Measurements from ENCODE around the gene ARHGAP26. TPM values are rescaled to one million over a fixed set of nuclear protein-coding genes. Genes with fewer than 3 reads are reported as not detected.

The ARHGAP26 gene
- total and polyA plus RNA-seq, 10 donors = 4.2 to 148 (median 55.5) TPM

DNA sequence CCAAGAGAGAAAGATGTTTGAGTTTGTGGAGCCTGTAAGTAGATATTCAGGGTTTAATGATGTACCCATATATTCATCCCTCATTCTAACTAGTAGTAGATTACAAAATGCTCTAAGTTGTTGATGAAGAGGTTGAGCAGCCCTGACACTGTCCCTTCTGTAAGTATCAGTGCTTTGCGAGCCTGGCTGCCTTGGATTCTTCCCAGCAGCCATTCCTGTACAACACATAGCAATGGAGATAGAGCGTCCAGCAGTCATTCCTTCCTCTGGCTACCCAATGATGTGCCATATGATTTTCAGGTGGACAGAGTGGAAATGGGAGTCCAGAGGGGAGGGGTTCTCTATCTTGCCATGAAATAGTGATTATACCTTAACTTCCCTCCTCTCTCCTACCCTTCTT lies 124.1 kb downstream of the ARHGAP26 start:
- intact Hi-C loops (cut with DNase I; ENCODE audit: low total_unique reads) = no loop called here
- Histone ChIP-seq H3K4me1 (no peaks in the 10 kb centered on the region), H3K36me3 (peaks cover 0 to 53% (median 12%) of the 10 kb centered on the region in 6 donors), H3K4me3 (no peak overlapping the region), H3K27me3 (replicated peaks in 1 of 7) (no peaks in the 10 kb centered on the region), H3K27ac (no peak overlapping the region), H3K9me3 (no peaks in the 10 kb centered on the region)
- no peak for DNase-seq
- no peak for TF ChIP-seq POLR2AphosphoS5 (IDR thresholded peaks at IDR 0.05)
- TF ChIP-seq, protein P1, sequence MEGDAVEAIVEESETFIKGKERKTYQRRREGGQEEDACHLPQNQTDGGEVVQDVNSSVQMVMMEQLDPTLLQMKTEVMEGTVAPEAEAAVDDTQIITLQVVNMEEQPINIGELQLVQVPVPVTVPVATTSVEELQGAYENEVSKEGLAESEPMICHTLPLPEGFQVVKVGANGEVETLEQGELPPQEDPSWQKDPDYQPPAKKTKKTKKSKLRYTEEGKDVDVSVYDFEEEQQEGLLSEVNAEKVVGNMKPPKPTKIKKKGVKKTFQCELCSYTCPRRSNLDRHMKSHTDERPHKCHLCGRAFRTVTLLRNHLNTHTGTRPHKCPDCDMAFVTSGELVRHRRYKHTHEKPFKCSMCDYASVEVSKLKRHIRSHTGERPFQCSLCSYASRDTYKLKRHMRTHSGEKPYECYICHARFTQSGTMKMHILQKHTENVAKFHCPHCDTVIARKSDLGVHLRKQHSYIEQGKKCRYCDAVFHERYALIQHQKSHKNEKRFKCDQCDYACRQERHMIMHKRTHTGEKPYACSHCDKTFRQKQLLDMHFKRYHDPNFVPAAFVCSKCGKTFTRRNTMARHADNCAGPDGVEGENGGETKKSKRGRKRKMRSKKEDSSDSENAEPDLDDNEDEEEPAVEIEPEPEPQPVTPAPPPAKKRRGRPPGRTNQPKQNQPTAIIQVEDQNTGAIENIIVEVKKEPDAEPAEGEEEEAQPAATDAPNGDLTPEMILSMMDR (IDR thresholded peaks at IDR 0.05 in 8 of 11, conservative IDR thresholded peaks at IDR 0.05 in 3 of 11) = no peak
- TF ChIP-seq POLR2A (IDR thresholded peaks at IDR 0.05) = no peak
- WGBS, 5 donors = 93 to 100% (median 98%) methylated on average over 2 of the region's 2 CpGs

DNA sequence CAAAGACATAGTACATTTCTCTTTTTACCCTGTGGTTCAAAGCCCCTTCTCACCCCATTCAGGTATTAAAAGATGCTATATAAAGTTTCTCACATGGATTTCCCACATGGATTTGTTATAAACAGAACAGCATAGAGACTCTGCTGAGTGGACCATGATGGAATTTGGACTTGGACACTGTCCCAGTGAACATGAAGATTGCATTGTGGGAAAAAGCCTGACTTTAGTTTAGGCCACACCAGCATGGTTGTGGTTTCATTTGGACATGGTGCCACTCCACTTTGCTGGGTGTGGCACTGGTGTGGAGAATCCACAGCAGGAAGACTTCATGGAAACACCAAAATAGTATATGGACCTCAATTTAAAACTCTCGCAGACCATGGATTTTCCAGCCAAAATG lies 124.6 kb downstream of the ARHGAP26 start:
- peaks cover 0 to 57% (median 12%) of the 10 kb centered on the region in 6 donors for H3K36me3 ChIP-seq
- no peak for TF ChIP-seq POLR2A (IDR thresholded peaks at IDR 0.05)
- no peak for TF ChIP-seq POLR2AphosphoS5 (IDR thresholded peaks at IDR 0.05)
- TF ChIP-seq, protein P1 (IDR thresholded peaks at IDR 0.05 in 8 of 11, conservative IDR thresholded peaks at IDR 0.05 in 3 of 11) = no peak
- no peak for DNase-seq
- H3K27ac ChIP-seq = no peak overlapping the region
- no peaks in the 10 kb centered on the region for H3K4me1 ChIP-seq
- H3K9me3 ChIP-seq = no peaks in the 10 kb centered on the region
- H3K27me3 ChIP-seq (replicated peaks in 1 of 7) = no peaks in the 10 kb centered on the region
- no peak overlapping the region for H3K4me3 ChIP-seq
- 96 to 100% (median 100%) methylated on average over 1 of the region's 1 CpG for WGBS, 5 donors
- intact Hi-C loops (cut with DNase I; ENCODE audit: low total_unique reads) = no loop called here

- Histone ChIP-seq H3K36me3 (peaks cover 0 to 70% (median 12%) of the 10 kb centered on the region in 6 donors), H3K4me1 (peaks cover 0 to 6% (median under 1%) of the 10 kb centered on the region in 6 donors), H3K4me3 (no peak overlapping the region), H3K27ac (no peak overlapping the region), H3K9me3 (no peaks in the 10 kb centered on the region), H3K27me3 (replicated peaks in 1 of 7) (no peaks in the 10 kb centered on the region)
- TF ChIP-seq, protein P1 (IDR thresholded peaks at IDR 0.05 in 8 of 11, conservative IDR thresholded peaks at IDR 0.05 in 3 of 11) = no peak
- TF ChIP-seq POLR2A (IDR thresholded peaks at IDR 0.05) (no peak), POLR2AphosphoS5 (IDR thresholded peaks at IDR 0.05) (no peak)
- 90 to 96% (median 93%) methylated on average over 2 of the region's 2 CpGs for WGBS, 5 donors
- intact Hi-C loops (cut with DNase I; ENCODE audit: low total_unique reads) = no loop called here
- no peak for DNase-seq
These were observed 126.3 kb downstream of the ARHGAP26 start for GRCh38 chr5:142896325-142897007.

DNA sequence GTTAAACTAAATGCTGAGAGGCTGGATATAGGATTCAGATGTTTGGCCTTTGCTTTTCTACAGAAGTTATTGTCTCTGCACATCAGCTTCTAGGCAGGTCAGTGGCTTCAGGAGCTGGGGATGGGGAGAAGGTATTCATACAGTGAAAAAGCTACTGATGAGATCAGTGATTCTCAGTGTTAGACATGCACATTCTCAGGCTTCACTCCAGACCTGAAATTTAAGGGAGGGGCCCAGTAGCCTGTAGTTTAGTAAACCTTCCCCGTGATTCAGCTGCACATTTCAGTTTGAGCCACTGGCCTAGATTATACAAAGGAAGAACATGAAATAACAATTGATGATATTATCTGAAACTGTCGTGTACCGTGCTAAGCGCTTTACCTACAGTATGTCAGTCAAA lies 127.2 kb downstream of the ARHGAP26 start:
- peaks cover 0 to 14% (median 6%) of the 10 kb centered on the region in 6 donors for H3K4me1 ChIP-seq
- WGBS, 5 donors = 83 to 95% (median 84%) methylated on average over 4 of the region's 4 CpGs
- H3K9me3 ChIP-seq = no peaks in the 10 kb centered on the region
- no peak overlapping the region for H3K27ac ChIP-seq
- no peak for DNase-seq
- intact Hi-C loops (cut with DNase I; ENCODE audit: low total_unique reads) = no loop called here
- H3K4me3 ChIP-seq = no peak overlapping the region
- peaks cover 0 to 79% (median 17%) of the 10 kb centered on the region in 6 donors for H3K36me3 ChIP-seq
- no peaks in the 10 kb centered on the region for H3K27me3 ChIP-seq (replicated peaks in 1 of 7)
- TF ChIP-seq POLR2A (IDR thresholded peaks at IDR 0.05) (no peak), POLR2AphosphoS5 (IDR thresholded peaks at IDR 0.05) (no peak)
- TF ChIP-seq, protein P1 (IDR thresholded peaks at IDR 0.05 in 8 of 11, conservative IDR thresholded peaks at IDR 0.05 in 3 of 11) = no peak
